T follicular helper cell (primary cell): ENCODE data around the gene GPRIN1.
"Not testable (repeated sequence)": the region's sequence is repeated elsewhere in the genome, so short reads cannot be mapped to it uniquely, and the experiment has no call there.

ENCODE experiments used
- DNase-seq: peaks from one replicate; pipeline ENCODE4 v3.0.0-alpha.2; 2020; ENCODE audit warnings: low read depth

GPRIN1 gene

DNA sequence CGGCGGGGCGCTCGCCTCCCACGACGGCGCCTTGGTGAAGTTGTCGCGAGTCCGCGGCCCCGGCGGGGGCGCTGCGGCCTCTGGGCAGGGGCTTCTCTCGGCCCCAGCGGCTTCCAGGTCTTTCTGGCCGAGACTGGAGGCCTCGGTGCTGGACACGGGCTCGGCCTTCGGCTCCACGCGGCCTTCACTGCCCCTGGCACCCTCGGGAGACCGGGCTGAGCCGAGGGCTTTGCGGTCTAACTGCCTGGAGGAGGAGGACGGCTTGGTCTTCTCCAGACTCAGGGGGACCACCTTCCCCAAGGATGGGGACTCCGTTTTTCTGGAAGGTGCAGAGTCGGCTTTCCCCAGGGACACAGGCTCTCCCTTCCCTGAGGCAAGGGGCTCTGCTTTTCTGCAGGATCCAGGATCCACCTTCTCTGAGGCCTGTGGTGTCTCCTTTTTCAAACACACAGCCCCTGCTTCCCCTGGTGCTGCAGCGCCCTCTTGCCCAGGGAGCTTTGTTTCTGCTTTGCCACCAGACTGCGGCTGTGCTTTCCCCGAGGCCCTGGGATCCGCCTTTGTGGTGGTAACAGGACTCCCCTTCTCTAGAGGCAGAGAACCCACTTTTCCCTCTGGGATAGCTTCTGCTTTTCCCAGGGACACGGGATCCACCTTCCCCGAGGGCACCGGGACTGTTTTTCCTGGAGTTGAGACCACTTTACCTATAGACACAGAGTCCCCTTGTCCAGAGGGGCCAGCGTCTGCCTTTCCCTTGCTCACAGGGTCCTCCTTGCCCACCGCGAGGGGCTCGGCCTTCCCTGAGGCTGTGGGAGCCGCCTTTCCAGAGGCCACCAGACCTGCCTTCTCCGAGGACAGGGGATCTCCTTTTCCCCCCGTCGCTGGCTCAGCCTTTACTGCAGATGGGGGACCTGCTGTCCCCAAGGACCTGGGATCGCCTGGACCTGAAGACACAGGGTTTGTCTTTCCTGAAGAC is 12.3 kb downstream of the GPRIN1 start:
- no peak for DNase-seq

DNA sequence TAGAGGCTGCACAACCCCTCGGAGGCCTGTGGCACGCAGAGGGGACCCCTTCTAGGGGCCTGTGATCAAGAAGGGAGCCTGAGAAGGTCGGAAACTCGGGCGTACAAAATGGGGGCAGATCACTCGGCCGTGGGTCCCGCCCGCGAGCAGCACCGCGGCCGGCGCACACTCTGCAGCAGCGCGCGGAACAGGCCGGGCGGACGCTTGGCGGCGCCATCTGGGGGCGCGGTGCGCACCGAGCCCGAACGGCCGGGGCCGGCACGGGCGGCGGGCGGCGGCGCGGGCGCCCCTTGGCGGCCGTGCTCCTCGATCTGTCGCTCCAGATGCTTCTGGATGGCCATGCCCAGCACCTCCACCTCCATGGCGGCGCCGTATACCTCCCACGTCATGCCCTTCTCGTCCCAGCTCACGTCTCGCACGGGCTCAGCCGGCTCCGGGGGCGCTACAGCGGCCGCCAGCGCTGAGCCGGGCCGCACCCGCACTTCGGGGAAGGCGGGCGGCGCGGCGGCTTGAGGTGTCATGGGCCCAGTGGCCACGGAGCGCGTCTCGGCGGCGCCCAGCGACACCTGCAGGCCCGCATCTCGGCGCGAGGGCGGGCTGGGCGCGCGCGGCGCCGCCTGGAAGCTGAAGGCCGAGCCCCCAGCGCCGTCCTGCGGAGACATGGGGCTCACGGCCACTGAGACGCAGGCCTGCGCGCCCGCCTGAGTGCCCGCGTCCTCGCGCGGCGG is 13.1 kb downstream of the GPRIN1 start:
- peak; percentile 56 for DNase-seq

DNA sequence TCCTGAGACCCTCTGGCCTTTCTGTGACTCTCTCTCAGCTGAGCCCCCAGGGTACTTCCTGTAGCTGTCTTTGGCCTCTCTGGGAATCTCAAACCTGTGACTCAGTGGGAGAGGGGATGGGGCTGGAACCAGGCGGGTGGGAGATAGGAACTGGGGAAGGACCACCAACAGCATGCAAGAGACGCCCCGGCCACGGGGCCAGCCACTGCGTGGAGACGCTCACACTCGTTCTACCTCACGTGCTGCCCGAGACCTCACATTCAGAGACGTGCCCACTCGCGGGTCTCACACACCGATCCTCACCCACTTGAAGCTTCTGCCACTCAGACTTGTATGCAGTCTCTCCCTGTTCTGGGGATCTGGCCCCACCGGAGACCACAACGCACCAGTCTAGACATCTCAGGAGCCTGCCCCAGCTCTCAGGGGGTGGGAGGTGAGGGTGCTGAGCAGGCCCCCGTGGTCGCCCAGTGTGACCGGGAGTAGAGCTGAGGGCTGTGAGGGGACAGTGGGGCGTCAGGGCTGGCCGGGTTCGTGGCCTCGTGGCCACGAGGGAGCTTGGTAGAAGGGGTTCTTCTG is 13.8 kb downstream of the GPRIN1 start:
- DNase-seq, result no peak

DNA sequence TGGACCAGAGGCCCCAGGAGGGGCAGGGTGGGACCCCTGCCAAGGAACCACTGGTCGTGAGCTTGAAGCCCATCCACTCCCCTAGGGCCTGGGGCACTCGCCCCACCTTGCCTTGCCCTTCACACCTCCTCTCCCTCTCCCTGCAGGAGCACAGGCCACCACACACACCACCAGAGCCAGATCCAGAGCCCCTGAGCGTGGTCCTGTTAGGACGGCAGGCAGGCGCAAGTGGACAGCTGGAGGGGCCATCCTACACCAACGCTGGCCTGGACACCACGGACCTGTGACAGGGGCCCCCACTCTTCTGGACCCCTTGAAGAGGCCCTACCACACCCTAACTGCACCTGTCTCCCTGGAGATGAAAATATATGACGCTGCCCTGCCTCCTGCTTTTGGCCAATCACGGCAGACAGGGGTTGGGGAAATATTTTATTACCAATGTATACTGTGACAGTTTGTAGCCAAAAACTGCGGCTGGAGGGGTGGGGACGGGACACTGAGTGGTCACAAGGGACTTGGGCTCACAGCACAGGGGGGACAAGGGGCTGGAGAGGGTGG is 14.5 kb downstream of the GPRIN1 start:
- DNase-seq, result no peak

DNA sequence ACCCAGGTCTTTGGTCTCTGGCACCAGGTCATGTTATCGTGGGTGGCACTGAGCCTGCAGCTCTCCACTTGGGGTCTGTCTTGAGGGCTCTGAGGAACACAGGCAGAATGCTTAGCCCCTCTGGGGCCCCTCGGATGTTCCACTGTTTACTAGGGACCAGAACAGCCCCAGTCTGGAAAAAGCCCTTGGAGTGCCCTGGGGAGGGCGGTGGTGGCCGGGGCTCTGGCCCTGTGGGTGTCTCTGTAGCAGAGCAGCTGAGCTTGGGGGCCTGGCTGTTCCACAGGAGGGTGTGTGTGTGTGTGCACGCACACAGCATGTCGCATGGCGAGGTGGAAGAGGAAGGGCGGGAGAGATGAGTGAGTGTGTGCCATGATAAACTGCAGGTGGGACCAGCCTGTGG is 15.4 kb downstream of the GPRIN1 start:
- DNase-seq, result no peak

DNA sequence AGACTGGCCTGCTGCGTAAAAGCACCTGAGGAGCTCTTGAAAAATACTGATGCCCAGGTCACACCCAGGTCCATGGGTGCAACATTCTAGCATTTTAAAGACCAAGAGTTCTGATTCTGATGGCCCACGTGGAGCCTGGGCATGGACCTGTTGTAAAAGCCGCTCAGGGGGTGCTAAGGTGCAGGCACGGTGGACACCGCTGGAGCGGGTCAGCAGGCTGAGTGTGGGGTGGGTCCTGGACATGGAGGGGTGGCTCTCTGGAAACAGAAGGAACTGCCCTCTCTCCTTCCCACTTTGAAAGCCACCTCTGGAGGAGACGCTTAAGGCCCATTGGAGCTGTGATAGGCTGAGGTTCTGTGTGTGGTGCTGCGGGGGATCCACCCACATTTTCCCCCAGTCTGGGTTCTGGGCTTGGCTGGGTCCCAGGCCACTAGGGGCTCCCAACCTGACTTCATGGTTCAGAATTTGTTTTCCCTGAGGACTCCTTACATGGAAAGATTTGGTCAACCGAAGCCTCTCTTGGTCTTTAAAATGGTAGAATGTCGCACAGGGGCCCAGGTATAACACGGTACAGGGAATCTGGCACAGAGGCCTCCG is 16.6 kb downstream of the GPRIN1 start:
- no peak for DNase-seq

DNA sequence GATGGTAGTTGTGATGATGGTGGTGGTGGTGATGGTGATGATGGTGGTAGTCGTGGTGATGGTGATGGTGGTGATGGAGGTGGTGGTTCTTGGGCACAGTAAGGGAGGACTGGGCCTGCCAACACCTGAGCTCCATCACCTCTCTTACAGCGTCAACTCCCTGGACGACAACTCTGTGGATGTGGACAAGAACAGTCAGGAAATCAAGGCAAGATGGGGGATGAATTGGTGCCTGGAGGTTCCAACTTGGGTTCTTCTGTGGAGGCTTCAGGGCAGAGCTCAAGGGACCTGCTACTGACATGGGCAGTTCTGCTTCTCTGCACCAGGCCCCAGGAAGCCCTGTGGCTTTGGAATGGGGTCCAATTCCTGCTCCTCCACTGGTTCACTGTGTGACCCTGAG is 17.4 kb downstream of the GPRIN1 start:
- DNase-seq, result no peak

DNA sequence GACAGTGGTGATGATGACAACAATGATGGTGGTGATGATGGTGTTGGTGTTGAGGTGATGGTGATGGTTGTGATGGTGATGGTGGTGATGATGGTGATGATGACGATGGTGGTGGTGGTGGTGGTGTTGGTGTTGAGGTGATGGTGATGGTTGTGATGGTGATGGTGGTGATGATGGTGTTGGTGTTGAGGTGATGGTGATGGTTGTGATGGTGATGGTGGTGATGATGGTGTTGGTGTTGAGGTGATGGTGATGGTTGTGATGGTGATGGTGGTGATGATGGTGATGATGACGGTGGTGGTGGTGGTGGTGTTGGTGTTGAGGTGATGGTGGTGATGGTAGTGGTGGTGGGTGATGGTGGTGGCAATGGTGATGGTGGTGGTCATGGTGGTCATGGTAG is 18.3 kb downstream of the GPRIN1 start:
- DNase-seq, result not testable (repeated sequence)

DNA sequence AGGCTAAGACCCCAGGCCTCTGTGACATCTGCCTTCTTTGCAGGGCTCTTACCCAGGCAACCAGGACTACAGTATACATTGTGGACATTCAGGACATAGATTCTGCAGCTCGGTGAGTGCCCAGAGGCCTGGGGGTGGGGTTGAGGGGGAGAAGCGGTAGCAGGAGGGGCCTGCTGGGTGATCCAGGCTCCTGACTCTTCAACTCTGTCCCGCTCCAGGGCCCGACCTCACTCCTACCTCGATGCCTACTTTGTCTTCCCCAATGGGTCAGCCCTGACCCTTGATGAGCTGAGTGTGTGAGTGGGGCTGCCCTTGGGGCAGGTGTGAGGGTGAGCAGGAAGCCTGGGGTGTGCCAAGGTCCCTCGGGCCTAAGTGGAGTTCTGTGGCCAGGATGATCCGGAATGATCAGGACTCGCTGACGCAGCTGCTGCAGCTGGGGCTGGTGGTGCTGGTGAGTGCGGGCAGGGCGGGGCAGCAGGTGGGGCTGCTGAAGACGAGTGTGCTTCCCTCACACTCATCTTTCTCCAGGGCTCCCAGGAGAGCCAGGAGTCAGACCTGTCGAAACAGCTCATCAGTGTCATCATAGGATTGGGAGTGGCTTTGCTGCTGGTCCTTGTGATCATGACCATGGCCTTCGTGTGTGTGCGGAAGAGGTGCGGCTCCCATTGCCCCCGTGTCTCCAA is 19.8 kb downstream of the GPRIN1 start:
- no peak for DNase-seq

DNA sequence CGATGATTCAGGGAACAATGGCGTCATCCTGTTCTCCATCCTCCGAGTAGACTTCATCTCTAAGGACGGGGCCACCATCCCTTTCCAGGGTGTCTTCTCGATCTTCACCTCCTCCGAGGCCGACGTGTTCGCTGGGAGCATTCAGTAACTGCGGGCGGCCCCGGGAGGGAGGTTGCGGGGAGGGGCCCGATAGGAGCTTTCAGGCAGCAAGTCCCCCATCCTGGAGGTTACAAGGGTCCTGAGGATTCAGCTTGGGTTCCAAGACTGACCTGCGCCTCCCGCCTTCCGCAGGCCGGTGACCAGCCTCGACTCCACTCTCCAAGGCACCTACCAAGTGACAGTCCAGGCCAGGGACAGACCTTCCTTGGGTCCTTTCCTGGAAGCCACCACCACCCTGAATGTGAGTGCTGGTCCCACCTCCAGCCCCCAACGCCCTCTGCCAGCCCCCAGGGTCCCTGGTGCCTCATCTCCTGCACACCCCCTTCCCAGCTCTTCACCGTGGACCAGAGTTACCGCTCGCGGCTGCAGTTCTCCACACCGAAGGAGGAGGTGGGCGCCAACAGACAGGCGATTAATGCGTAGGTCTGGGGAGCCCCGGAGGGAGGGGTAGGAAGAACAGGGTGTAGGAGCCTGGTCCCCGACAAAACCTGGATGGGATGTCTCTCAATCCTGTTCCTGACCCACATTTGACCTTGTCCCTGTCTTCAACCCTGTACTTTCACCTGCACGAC is 20.8 kb downstream of the GPRIN1 start:
- no peak for DNase-seq

DNA sequence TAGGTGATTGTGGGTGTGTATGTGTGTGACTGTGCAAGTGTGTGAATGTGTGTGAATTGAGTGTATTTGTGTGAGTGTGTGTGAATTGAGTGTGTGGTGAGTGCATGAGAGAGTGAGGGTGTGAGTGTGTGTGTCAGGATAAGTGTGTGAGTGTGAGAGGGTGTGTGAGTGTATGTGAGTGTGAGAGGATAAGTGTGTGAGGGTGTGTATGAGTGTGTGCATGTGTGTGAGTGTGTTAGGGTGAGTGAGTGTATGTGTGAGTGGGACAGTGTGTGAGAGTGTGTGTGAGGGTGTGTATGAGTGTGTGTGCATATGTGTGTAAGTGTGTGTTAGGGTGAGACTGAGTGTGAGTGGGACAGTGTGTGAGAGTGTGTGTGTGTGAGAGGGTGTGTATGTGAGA is 21.7 kb downstream of the GPRIN1 start:
- DNase-seq, result no peak

DNA sequence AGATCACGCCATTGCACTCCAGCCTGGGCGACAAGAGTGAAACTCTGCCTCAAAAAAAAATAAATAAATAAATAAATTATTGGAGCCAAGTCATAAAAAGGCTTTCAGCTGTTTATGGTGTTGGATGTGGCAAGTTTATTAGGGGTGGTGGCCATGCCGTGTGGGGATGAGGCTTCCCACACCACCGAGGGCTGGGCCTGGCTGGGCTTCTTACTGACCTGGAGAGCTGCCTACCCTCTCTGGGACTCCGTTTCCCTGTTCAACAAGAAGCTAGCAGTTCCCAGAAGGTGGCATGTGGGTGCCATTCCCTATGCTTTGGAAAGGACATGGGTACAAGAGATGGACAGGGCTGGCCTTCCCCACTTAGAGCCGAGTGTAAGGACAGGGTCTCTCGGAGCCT is 22.6 kb downstream of the GPRIN1 start:
- DNase-seq, result no peak

DNA sequence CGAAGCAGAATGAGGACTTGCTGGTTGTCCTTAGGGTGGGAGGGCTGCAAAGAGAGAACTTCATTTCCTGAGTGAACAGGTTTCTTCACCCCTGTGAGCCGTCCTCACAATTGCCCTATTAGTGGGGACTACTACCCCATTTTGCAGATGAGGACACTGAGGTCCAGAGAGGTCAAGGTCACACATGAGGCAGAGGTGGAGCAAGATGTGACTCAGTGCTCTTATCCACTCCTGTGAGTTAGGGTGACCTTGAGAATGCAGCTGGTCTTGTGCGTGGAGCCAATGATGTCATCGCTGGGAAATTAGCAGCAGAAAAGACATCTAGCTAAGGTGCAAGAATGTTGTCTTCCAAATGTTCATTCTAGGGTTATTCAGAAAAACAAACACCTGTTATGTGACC is 26.9 kb downstream of the GPRIN1 start:
- no peak for DNase-seq

DNA sequence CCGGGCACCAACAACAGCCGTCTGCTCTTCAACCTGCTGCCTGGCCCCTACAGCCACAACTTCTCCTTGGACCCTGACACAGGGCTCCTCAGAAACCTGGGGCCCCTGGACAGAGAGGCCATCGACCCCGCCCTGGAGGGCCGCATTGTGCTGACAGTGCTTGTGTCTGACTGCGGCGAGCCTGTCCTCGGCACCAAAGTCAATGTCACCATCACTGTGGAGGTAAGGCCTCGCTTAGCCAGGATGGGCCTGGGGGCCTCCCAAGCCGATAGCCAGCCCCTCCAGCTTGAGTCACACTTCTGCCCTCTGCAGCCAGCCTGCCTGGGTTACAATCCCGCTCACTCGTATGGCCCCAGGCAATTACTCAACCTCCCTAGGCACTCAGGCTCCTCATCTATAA is 28.6 kb downstream of the GPRIN1 start:
- DNase-seq, result no peak

DNA sequence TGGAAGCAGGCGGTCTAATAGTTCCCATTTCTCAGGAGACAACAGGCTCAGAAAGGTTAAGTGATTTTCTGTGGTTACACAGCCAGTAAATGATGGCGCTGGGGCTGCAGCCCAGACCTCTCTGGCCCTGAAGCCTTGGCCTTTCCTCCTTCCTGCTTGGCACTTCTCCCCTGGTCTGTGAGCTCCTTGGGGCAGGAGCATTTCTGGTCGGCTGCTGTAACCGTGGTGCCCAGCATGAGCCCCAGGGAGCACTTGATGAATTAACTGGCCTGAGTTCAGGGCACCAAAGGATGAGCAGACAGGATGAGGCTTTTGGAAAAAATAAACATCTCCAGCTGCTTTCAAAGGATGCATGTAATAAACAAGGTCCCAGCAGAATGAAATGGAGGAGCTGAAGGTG is 30.6 kb downstream of the GPRIN1 start:
- DNase-seq, result no peak

DNA sequence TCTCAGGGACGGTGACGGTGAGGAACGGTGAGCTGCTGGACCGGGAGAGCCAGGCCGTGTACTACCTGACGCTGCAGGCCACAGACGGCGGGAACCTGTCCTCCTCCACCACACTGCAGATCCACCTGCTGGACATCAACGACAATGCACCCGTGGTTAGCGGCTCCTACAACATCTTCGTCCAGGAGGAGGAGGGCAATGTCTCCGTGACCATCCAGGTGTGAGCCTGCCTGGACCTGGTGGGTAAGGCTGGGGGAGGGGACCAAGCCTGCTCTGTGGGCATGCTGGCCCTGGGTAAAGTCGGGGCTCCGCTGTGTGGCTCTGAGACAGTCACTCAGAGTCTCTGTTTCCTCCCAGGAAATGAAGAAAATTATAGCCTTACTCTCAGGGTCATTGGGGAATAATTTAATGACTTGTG is 31.6 kb downstream of the GPRIN1 start:
- DNase-seq, result peak; percentile 27

DNA sequence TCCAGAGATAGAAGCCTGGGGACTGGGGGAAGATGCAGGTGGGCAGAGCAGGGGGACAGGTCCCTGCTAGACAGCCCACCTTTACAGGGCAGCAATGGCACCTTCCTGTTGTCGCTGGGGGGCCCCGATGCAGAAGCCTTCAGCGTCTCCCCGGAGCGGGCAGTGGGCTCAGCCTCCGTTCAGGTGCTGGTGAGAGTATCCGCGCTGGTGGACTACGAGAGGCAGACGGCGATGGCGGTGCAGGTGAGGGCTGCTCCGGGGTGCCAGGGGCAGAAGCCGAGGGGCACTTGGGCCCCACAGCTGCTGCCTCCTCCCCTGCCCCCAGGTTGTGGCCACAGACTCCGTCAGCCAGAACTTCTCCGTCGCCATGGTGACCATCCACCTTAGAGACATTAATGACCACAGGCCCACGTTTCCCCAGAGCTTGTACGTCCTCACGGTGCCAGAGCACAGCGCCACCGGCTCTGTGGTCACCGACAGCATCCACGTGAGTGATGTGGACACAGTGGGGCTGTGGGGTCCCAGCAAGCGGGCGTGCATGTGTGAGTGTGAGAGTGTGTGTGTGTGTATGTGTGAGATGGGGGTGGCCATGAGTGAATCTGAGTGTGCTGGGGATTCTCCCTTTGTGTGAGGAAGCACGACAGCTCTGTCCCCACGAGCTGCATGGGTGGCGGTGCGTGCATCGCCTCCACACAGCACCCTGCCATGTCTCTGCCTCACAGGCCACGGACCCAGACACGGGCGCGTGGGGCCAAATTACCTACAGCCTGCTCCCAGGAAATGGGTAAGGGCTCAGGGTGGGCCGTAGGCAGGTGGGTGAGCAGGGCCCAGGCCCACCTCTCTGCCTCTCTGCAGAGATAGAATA is 32.4 kb downstream of the GPRIN1 start:
- DNase-seq, result no peak

DNA sequence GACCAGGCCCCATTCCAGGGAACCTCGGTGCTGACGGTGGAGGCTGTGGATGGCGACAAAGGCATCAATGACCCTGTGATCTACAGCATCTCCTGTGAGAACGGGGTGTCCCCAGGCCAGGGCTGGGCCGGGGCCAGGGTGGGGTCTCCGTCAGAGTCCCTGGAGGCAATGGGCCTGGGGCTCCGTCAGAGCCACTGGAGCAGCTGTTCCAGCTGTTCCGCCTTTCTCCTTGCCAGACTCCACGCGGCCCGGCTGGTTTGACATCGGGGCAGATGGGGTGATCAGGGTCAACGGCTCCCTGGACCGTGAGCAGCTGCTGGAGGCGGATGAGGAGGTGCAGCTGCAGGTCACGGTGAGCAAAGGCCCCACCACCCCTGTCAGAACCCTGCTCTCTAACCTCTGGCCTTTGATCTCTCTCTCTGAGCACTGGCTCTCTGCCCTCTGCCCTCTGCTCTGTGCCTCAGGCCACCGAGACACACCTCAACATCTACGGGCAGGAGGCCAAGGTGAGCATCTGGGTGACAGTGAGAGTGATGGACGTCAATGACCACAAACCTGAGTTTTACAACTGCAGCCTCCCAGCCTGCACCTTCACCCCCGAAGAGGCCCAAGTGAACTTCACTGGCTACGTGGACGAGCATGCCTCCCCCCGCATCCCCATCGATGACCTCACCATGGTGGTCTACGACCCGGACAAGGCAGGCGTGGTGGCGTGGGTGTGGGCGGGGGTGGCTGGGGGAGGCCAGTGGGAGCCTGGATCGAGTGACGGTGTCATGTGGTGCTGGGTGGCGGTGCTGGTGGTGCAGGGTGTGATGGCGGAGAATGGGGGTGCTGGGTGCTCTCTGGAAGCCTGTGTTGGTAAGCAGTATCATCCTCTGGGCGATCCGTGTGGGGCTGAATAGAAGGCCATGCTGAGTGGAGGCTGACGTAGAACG is 34.2 kb downstream of the GPRIN1 start:
- DNase-seq, result no peak

DNA sequence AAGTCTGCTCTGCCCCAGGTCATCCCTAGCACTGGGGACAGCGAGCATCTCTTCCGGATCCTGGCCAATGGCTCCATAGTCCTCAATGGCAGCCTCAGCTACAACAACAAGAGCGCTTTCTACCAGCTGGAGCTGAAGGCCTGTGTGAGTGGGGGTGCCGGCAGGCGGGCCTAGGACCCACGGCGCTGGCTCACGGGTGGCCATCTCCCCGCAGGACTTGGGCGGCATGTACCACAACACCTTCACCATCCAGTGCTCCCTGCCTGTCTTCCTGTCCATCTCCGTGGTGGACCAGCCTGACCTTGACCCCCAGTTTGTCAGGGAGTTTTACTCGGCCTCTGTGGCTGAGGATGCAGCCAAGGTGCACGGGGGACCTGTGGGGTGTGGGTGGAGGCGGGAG is 34.9 kb downstream of the GPRIN1 start:
- DNase-seq, result no peak
